Left lung (tissue), 10 donors: ENCODE results near the gene PAK5. TPM values are rescaled to one million over a fixed set of nuclear protein-coding genes. Genes with fewer than 3 reads are reported as not detected.

ENCODE experiments used
- ATAC-seq: fragments of 200-7000 bp; cut with Tn5 transposase; one replicate; pipeline ENCODE4 v1.9.1; 2020; ENCODE audit warnings: moderate library complexity
- DNase-seq, 4 donors: peaks; one replicate each; pipeline ENCODE4 v3.0.0-alpha.2; 2013 to 2020
- H3K27ac ChIP-seq, 2 donors: fragments of 200-600 bp; sonication (generic) in 1 of 2; one replicate each; pipeline versions ENCODE4 v1.5.0 to v1.8.0; 2020 to 2021
- H3K27me3 ChIP-seq, 2 donors: fragments of 200-600 bp; sonication (generic) in 1 of 2; one replicate each; pipeline versions ENCODE4 v1.5.0 to v1.8.0; 2020 to 2021
- H3K36me3 ChIP-seq, 2 donors: fragments of 200-600 bp; sonication (generic) in 1 of 2; one replicate each; pipeline versions ENCODE4 v1.5.0 to v1.8.0; 2020 to 2021
- H3K4me1 ChIP-seq, 2 donors: fragments of 200-600 bp; one replicate each; pipeline ENCODE4 v1.8.0; 2021
- H3K4me3 ChIP-seq, 2 donors: fragments of 200-600 bp; sonication (generic) in 1 of 2; one replicate each; pipeline versions ENCODE4 v1.5.0 to v1.8.0; 2020 to 2021; ENCODE audit warnings: mild to moderate bottlenecking in 1 of 2
- H3K9me3 ChIP-seq, 2 donors: fragments of 200-600 bp; sonication (generic) in 1 of 2; one replicate each; pipeline versions ENCODE4 v1.5.0 to v1.8.0; 2020 to 2021
- CTCF ChIP-seq, 2 donors: fragments of 200-600 bp; sonication (generic) in 1 of 2; IDR thresholded peaks; one replicate each; pipeline versions ENCODE4 v1.5.0 to v1.8.0; 2021; ENCODE audit warnings: antibody characterized with exemption in 2 of 2
- intact Hi-C, 2 donors: fragments of 100-400 bp; cut with DNase I; formaldehyde crosslinking; loops; one replicate each; pipeline versions ENCODE4 v1.11.2 to v1.14.2; 2022
- polyA plus RNA-seq, 6 donors: library from polyadenylated mRNA; unstranded; fragments of 120-200 nt; gene quantifications; one replicate each; pipeline ENCODE4 v1.2.1, GENCODE V29; 2013; ENCODE audit not compliant: insufficient read length in 6 of 6
- total RNA-seq, 2 donors: library from RNA; stranded (reverse); fragmentation: NEBNext Ultra II Directional; extraction: Animal tissue kit (Norgen Biotek cat#: 25700); gene quantifications; one replicate each; pipeline ENCODE4 v1.2.1, GENCODE V29; 2021
- donor health status: DM: no; HTN: yes; CAD: no.
- donor health status: DM: no; HTN: no; CAD: no.

The PAK5 gene
- total and polyA plus RNA-seq, 8 donors, result 0.15 to 0.46 (median 0.38) TPM; not detected in 1

GRCh38 chr20:9815632-9816031 is 23.2 kb downstream of the PAK5 start:
- DNase-seq (no peak), ATAC-seq (no peak)
- Histone ChIP-seq H3K4me1 (no peaks in the 10 kb centered on the region), H3K27me3 (no peaks in the 10 kb centered on the region), H3K4me3 (no peak overlapping the region), H3K36me3 (no peaks in the 10 kb centered on the region), H3K9me3 (no peaks in the 10 kb centered on the region), H3K27ac (no peak overlapping the region)
- intact Hi-C loops, result no loop called here
- TF ChIP-seq CTCF (IDR thresholded peaks at IDR 0.05), result no peak

- no peak for TF ChIP-seq CTCF (IDR thresholded peaks at IDR 0.05)
- Histone ChIP-seq H3K36me3 (no peaks in the 10 kb centered on the region), H3K9me3 (no peaks in the 10 kb centered on the region), H3K27me3 (no peaks in the 10 kb centered on the region), H3K4me3 (no peak overlapping the region), H3K4me1 (no peaks in the 10 kb centered on the region), H3K27ac (no peak overlapping the region)
- no peak for ATAC-seq
- intact Hi-C loops, result no loop called here
- DNase-seq, result no peak
These were observed 28.1 kb downstream of the PAK5 start for GRCh38 chr20:9810738-9811137.

- Histone ChIP-seq H3K4me1 (no peaks in the 10 kb centered on the region), H3K36me3 (no peaks in the 10 kb centered on the region), H3K27me3 (no peaks in the 10 kb centered on the region), H3K9me3 (no peaks in the 10 kb centered on the region), H3K4me3 (no peak overlapping the region), H3K27ac (no peak overlapping the region)
- no peak for DNase-seq
- no peak for ATAC-seq
- TF ChIP-seq CTCF (IDR thresholded peaks at IDR 0.05), result no peak
- intact Hi-C loops, result no loop called here
These were observed 29.6 kb downstream of the PAK5 start for GRCh38 chr20:9809271-9809670.

GRCh38 chr20:9808166-9808565 is 30.7 kb downstream of the PAK5 start:
- DNase-seq (no peak), ATAC-seq (no peak)
- no peak overlapping the region for H3K4me3 ChIP-seq
- intact Hi-C loops, result no loop called here
- TF ChIP-seq CTCF (IDR thresholded peaks at IDR 0.05), result no peak
- H3K27ac ChIP-seq, result no peak overlapping the region
- no peaks in the 10 kb centered on the region for H3K36me3 ChIP-seq
- H3K27me3 ChIP-seq, result no peaks in the 10 kb centered on the region
- no peaks in the 10 kb centered on the region for H3K4me1 ChIP-seq
- H3K9me3 ChIP-seq, result no peaks in the 10 kb centered on the region

- intact Hi-C loops, result no loop called here
- TF ChIP-seq CTCF (IDR thresholded peaks at IDR 0.05), result no peak
- Histone ChIP-seq H3K4me3 (no peak overlapping the region), H3K36me3 (no peaks in the 10 kb centered on the region), H3K27ac (no peak overlapping the region), H3K4me1 (no peaks in the 10 kb centered on the region), H3K27me3 (no peaks in the 10 kb centered on the region), H3K9me3 (no peaks in the 10 kb centered on the region)
- ATAC-seq (no peak), DNase-seq (no peak)
These were observed 31.7 kb downstream of the PAK5 start for GRCh38 chr20:9807136-9807535.
